H1 (cell line): ENCODE results near the gene RXRA. TPM values are rescaled to one million over a fixed set of nuclear protein-coding genes. Genes with fewer than 3 reads are reported as not detected.
A peak's percentile ranks its signal among the peaks of the same experiment; 100 is the strongest.

Experiments
- CTCF ChIA-PET: fragments of 300-600 bp; sonication (Branson Sonifier 250); formaldehyde crosslinking; loops from one replicate; lab custom pipeline; 2021; ENCODE audit not compliant: partially characterized antibody; lab: Charles Lee
- POLR2A ChIA-PET: fragments of 300-600 bp; sonication (Branson Sonifier 250); formaldehyde crosslinking; loops from one replicate; lab custom pipeline; 2021; ENCODE audit warnings: inconsistent platforms; ENCODE audit not compliant: partially characterized antibody; lab: Charles Lee
- DNase-seq, 2 experiments: peaks; one replicate each; pipeline versions ENCODE4 v3.0.0 to v3.0.0-alpha.2; 2010 to 2022; ENCODE audit warnings: low spot score in 2 of 2, low read depth in 1 of 2, mixed read lengths in 1 of 2
- FAIRE-seq: peaks from 2 replicates; lab custom pipeline; 2011; peaks lifted over from hg19 to GRCh38; lab: Jason Lieb, UNC
- H2AFZ ChIP-seq: 2 replicates; pipeline ENCODE4 v1.8.1; 2012; ENCODE audit warnings: low read length, inconsistent platforms
- H2AK5ac ChIP-seq: 2 replicates; pipeline ENCODE4 v1.6.1; 2013; ENCODE audit warnings: low read depth, low read length
- H2BK120ac ChIP-seq: replicated peaks from 2 replicates; pipeline ENCODE3; 2013; ENCODE audit warnings: low read depth, low read length, inconsistent platforms
- H2BK12ac ChIP-seq: 2 replicates; pipeline ENCODE4 v1.6.1; 2013; ENCODE audit warnings: low read depth, low read length
- H2BK15ac ChIP-seq: 2 replicates; pipeline ENCODE4 v1.6.1; 2013; ENCODE audit warnings: low read length
- H2BK20ac ChIP-seq: 2 replicates; pipeline ENCODE4 v1.6.1; 2013; ENCODE audit warnings: low read length
- H2BK5ac ChIP-seq: 2 replicates; pipeline ENCODE4 v1.6.1; 2013; ENCODE audit warnings: low read depth, low read length
- H3K14ac ChIP-seq: 2 replicates; pipeline ENCODE4 v1.6.1; 2013; ENCODE audit warnings: inconsistent platforms; ENCODE audit not compliant: insufficient read length
- H3K18ac ChIP-seq: 2 replicates; pipeline ENCODE4 v1.6.1; 2013; ENCODE audit warnings: low read length; ENCODE audit errors: extremely low read depth
- H3K23ac ChIP-seq: 2 replicates; pipeline ENCODE4 v1.6.1; 2013; ENCODE audit warnings: inconsistent platforms; ENCODE audit not compliant: insufficient read length
- H3K23me2 ChIP-seq: 2 replicates; pipeline ENCODE4 v1.6.1; 2013; ENCODE audit warnings: low read depth, low read length
- H3K27ac ChIP-seq: 2 replicates; pipeline ENCODE4 v1.6.1; 2011; ENCODE audit warnings: low read depth, low read length, inconsistent platforms
- H3K27me3 ChIP-seq, 4 experiments: replicated peaks in 1 of 4; 1 replicate in 1 of 4; 2 replicates in 3 of 4; pipeline versions ENCODE4 v1.6.1 to v1.8.1; 2011 to 2013; ENCODE audit warnings: low read length in 3 of 4, mild to moderate bottlenecking in 3 of 4, inconsistent platforms in 2 of 4, mixed read lengths in 2 of 4, moderate library complexity in 1 of 4; ENCODE audit not compliant: control insufficient read depth in 3 of 4, insufficient read depth in 3 of 4; ENCODE audit errors: extremely low read depth in 1 of 4
- H3K36me3 ChIP-seq, 4 experiments: 2 replicates each; pipeline versions ENCODE4 v1.6.1 to v1.8.1; 2011 to 2013; ENCODE audit warnings: mild to moderate bottlenecking in 4 of 4, low read length in 3 of 4, moderate library complexity in 2 of 4, control low read depth in 1 of 4, inconsistent platforms in 1 of 4; ENCODE audit not compliant: insufficient read depth in 4 of 4, control insufficient read depth in 2 of 4
- H3K4ac ChIP-seq: replicated peaks from 2 replicates; pipeline ENCODE3; 2013; ENCODE audit warnings: low read length, low read depth, mixed read lengths, inconsistent platforms; ENCODE audit not compliant: insufficient read length
- H3K4me1 ChIP-seq, 4 experiments: replicated peaks in 1 of 4; 1 replicate in 1 of 4; 2 replicates in 3 of 4; pipeline versions ENCODE4 v1.6.1 to v1.8.1; 2011 to 2013; ENCODE audit warnings: low read length in 3 of 4, inconsistent platforms in 2 of 4, mixed read lengths in 1 of 4; ENCODE audit not compliant: insufficient read depth in 4 of 4, control insufficient read depth in 3 of 4
- H3K4me2 ChIP-seq, 2 experiments: 2 replicates each; pipeline versions ENCODE4 v1.6.1 to v1.8.1; 2011 to 2013; ENCODE audit warnings: low read depth in 2 of 2, low read length in 2 of 2, control low read depth in 1 of 2, inconsistent platforms in 1 of 2, mild to moderate bottlenecking in 1 of 2; ENCODE audit not compliant: insufficient read depth in 1 of 2
- H3K4me3 ChIP-seq, 4 experiments: fragments of 200-600, 300-600 bp in 1 of 4; sonication (generic), shearing (Covaris generic), sonication (Bioruptor Twin) in 1 of 4; 2 replicates each; pipeline versions ENCODE4 v1.5.1 to v1.8.1; 2011 to 2016; ENCODE audit warnings: low read length in 4 of 4, low read depth in 3 of 4, control low read depth in 2 of 4, inconsistent platforms in 2 of 4, mild to moderate bottlenecking in 2 of 4, mixed read lengths in 1 of 4, moderate library complexity in 1 of 4; ENCODE audit not compliant: insufficient read depth in 2 of 4; ENCODE audit errors: extremely low read depth in 1 of 4
- H3K56ac ChIP-seq: replicated peaks from 2 replicates; pipeline ENCODE3; 2013; ENCODE audit warnings: low read depth, mild to moderate bottlenecking, mixed read lengths, low read length, inconsistent platforms; ENCODE audit not compliant: insufficient read length
- H3K79me1 ChIP-seq: 2 replicates; pipeline ENCODE4 v1.6.1; 2013; ENCODE audit warnings: low read depth, low read length, control low read depth
- H3K79me2 ChIP-seq, 2 experiments: 2 replicates each; pipeline versions ENCODE4 v1.6.1 to v1.8.1; 2012 to 2013; ENCODE audit warnings: low read length in 2 of 2, mild to moderate bottlenecking in 2 of 2, inconsistent platforms in 1 of 2; ENCODE audit not compliant: insufficient read depth in 2 of 2, control insufficient read depth in 1 of 2
- H3K9ac ChIP-seq, 4 experiments: replicated peaks in 1 of 4; 1 replicate in 1 of 4; 2 replicates in 3 of 4; pipeline versions ENCODE4 v1.6.1 to v1.8.1; 2011 to 2013; ENCODE audit warnings: low read depth in 3 of 4, low read length in 3 of 4, control low read depth in 2 of 4, mild to moderate bottlenecking in 2 of 4, moderate library complexity in 2 of 4, inconsistent platforms in 1 of 4; ENCODE audit errors: extremely low read depth in 1 of 4
- H3K9me3 ChIP-seq, 2 experiments: 2 replicates each; pipeline versions ENCODE4 v1.6.1 to v1.8.1; 2012 to 2013; ENCODE audit warnings: mild to moderate bottlenecking in 2 of 2, moderate library complexity in 2 of 2, control low read depth in 1 of 2, inconsistent platforms in 1 of 2, low read depth in 1 of 2, low read length in 1 of 2, mixed read lengths in 1 of 2; ENCODE audit not compliant: insufficient read depth in 2 of 2
- H4K20me1 ChIP-seq, 2 experiments: replicated peaks in 1 of 2; 2 replicates each; pipeline versions ENCODE3 to v1.8.1; 2011 to 2013; ENCODE audit warnings: inconsistent platforms in 2 of 2, low read length in 2 of 2, mild to moderate bottlenecking in 1 of 2; ENCODE audit not compliant: insufficient read depth in 2 of 2, control insufficient read depth in 1 of 2
- H4K5ac ChIP-seq: 2 replicates; pipeline ENCODE4 v1.6.1; 2013; ENCODE audit warnings: low read length, low read depth, mixed read lengths, inconsistent platforms; ENCODE audit not compliant: insufficient read length
- H4K8ac ChIP-seq: 2 replicates; pipeline ENCODE4 v1.8.0; 2013; ENCODE audit warnings: mild to moderate bottlenecking, moderate library complexity, low read length, inconsistent platforms; ENCODE audit not compliant: insufficient read depth; ENCODE audit errors: extremely low read depth
- H4K91ac ChIP-seq: replicated peaks from 2 replicates; pipeline ENCODE3; 2013; ENCODE audit warnings: low read length, mixed read lengths, inconsistent platforms; ENCODE audit not compliant: insufficient read length
- RAD21 ChIP-seq, 2 experiments: IDR thresholded peaks in 1 of 2; conservative IDR thresholded peaks in 1 of 2; 2 replicates each; pipeline ENCODE4 v1.6.1; 2011; ENCODE audit warnings: low read depth in 2 of 2, low read length in 2 of 2, improper control_type of control experiment in 1 of 2, inconsistent platforms in 1 of 2, mild to moderate bottlenecking in 1 of 2, moderate library complexity in 1 of 2
- RFX5 ChIP-seq: IDR thresholded peaks from 2 replicates; pipeline ENCODE4 v1.6.1; 2011; ENCODE audit warnings: low read depth, low read length, improper control_type of control experiment, borderline replicate concordance
- WGBS, 2 experiments: shearing (Covaris generic) in 1 of 2; methylation state at CpG; one replicate each; pipeline versions ENCODE4 v1.1.6 to v1.1.7; 2013 to 2015; ENCODE audit warnings: low lambda C conversion rate in 2 of 2, mixed read lengths in 2 of 2, inconsistent platforms in 1 of 2, low coverage in 1 of 2, missing lambda C conversion rate in 1 of 2; ENCODE audit not compliant: insufficient replicate concordance in 2 of 2, insufficient coverage in 1 of 2, insufficient read length in 1 of 2; ENCODE audit errors: extremely low coverage in 1 of 2, missing lambda C conversion rate in 1 of 2; 5-methylcytosine and 5-hydroxymethylcytosine counted together
- polyA plus RNA-seq, 7 experiments: library from polyadenylated mRNA; depleted of rRNA in 3 of 7; stranded (reverse) in 5 of 7; unstranded in 2 of 7; fragments of >200 nt in 5 of 7; fragments of 200-250 nt in 2 of 7; gene quantifications; 1 replicate in 5 of 7; 2 replicates in 1 of 7; 4 replicates in 1 of 7; pipeline versions ENCODE4 v1.2.1 to v1.2.3, GENCODE V29; 2011 to 2013; ENCODE audit warnings: missing spikeins in 2 of 7, mixed read lengths in 2 of 7
- total RNA-seq: library from RNA; stranded (reverse); fragmentation: NEBNext Ultra II Directional; extraction: Animal tissue kit (Norgen Biotek cat#: 25700); gene quantifications from 2 replicates; pipeline ENCODE4 v1.2.1, GENCODE V29; 2021

Gene RXRA
- total and polyA plus RNA-seq, 2 of the 8 experiments (the other 6 are each of a cell fraction or from before 2014, with no cell fraction given) = 9.8 to 29.4 TPM

DNA sequence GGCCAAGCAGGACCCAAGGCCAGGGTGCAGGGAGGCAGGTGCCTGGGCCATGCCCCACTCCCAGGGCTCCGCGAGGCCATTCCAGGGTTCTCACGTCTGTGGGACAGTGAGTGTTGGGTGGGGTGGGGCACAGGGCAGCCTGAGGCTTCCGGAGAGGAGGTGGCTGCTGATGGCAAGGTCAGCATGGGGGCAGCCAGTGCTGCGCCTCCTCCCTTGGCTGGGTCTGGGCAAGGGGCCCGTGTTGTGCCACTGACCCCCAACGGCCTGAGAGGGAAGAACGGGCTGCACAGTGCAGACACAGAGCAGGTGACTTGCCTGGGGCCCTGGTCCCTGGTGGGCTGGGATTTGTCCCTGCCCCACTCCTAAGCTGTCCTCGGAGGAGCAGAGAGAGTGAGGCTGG lies 82.1 kb downstream of the RXRA start:
- Histone ChIP-seq H3K4me1 (peaks cover 0 to 26% (median 11%) of the 10 kb centered on the region in 4 experiments; a peak in 4 of 7 replicates), H3K4me2 (no peak overlapping the region), H2BK15ac (no peak overlapping the region), H3K9me3 (no peaks in the 10 kb centered on the region), H2BK20ac (no peak overlapping the region), H3K4ac (no peak overlapping the region), H2BK120ac (no peak overlapping the region), H4K5ac (no peak overlapping the region), H4K8ac (peak overlapping the region; percentile 89; the same call in 1 of the 2 replicates), H3K4me3 (no peak overlapping the region), H3K79me2 (no peaks in the 10 kb centered on the region), H3K79me1 (peaks cover 12% of the 10 kb centered on the region; the same call in 1 of the 2 replicates), H3K14ac (no peak overlapping the region), H3K36me3 (no peaks in the 10 kb centered on the region), H3K18ac (no peak overlapping the region), H2AFZ (no peak overlapping the region), H2BK12ac (0 out of 2 replicates have a peak overlapping the region, but pooled peaks have one; percentile 17), H4K91ac (peak overlapping the region; percentile 27), H2AK5ac (no peak overlapping the region), H3K56ac (no peak overlapping the region), H3K27me3 (no peaks in the 10 kb centered on the region), H3K9ac (no peak overlapping the region), H3K23ac (no peak overlapping the region), H2BK5ac (peak overlapping the region; percentile 78; the same call in 1 of the 2 replicates), H3K23me2 (no peaks in the 10 kb centered on the region; the same call in 1 of the 2 replicates), H4K20me1 (peaks cover 2 to 3% of the 10 kb centered on the region in 2 experiments), H3K27ac (no peak overlapping the region; the same call in 1 of the 2 replicates)
- 93% methylated on average over 5 of the region's 9 CpGs; no CpG with 5 or more reads in 1 of the 2 experiments for WGBS, 2 experiments
- FAIRE-seq = no peak
- ChIA-PET CTCF (interaction anchor here (1.5 kb wide), 1 partner anchor 10 kb away, joined by 3 read pairs; no protein-coding TSS in a partner anchor), POLR2A (no interaction called here)
- DNase-seq = no peak
- peak in 1 of 2 experiments; percentile 16; a peak in 1 of 4 replicates for TF ChIP-seq RAD21 (IDR thresholded peaks at IDR 0.05 in 1 of 2, conservative IDR thresholded peaks at IDR 0.05 in 1 of 2; ENCODE audit: low read depth in 2 of 2, low read length in 2 of 2)
- TF ChIP-seq RFX5 = no peak
